Neuronal stem cell (in vitro differentiated cells): ENCODE measurements around the gene IQCE.

ENCODE experiments used
- DNase-seq: peaks from one replicate; pipeline ENCODE4 v3.0.0-alpha.2; 2013; ENCODE audit warnings: low spot score
- H2AFZ ChIP-seq: one replicate; pipeline ENCODE4 v1.6.1; 2013; ENCODE audit warnings: mild to moderate bottlenecking, low read length, inconsistent platforms
- H2AK5ac ChIP-seq: 2 replicates; pipeline ENCODE4 v1.6.1; 2013; ENCODE audit warnings: low read depth, mild to moderate bottlenecking, inconsistent platforms, low read length, moderate library complexity, mixed read lengths
- H2BK120ac ChIP-seq: 2 replicates; pipeline ENCODE4 v1.6.1; 2013; ENCODE audit warnings: low read depth, mild to moderate bottlenecking, inconsistent platforms, low read length, moderate library complexity, mixed read lengths
- H2BK12ac ChIP-seq: one replicate; pipeline ENCODE4 v1.6.1; 2013; ENCODE audit warnings: low read length, inconsistent platforms
- H2BK15ac ChIP-seq: 2 replicates; pipeline ENCODE4 v1.6.1; 2013; ENCODE audit warnings: mild to moderate bottlenecking, low read length, inconsistent platforms, mixed read lengths
- H2BK5ac ChIP-seq: one replicate; pipeline ENCODE4 v1.6.1; 2013; ENCODE audit warnings: inconsistent platforms, mild to moderate bottlenecking, low read length, moderate library complexity
- H3K14ac ChIP-seq: one replicate; pipeline ENCODE4 v1.6.1; 2013; ENCODE audit warnings: low read length, inconsistent platforms
- H3K18ac ChIP-seq: 2 replicates; pipeline ENCODE4 v1.6.1; 2013; ENCODE audit warnings: low read length, inconsistent platforms
- H3K23ac ChIP-seq: 2 replicates; pipeline ENCODE4 v1.6.1; 2013; ENCODE audit warnings: low read depth, mild to moderate bottlenecking, mixed read lengths, low read length, inconsistent platforms; ENCODE audit not compliant: poor library complexity
- H3K27ac ChIP-seq: replicated peaks from 3 replicates; pipeline ENCODE4 v1.5.1; 2013; ENCODE audit warnings: low read length, inconsistent platforms
- H3K27me3 ChIP-seq, 3 experiments: 2 replicates each; pipeline ENCODE4 v1.6.1; 2013; ENCODE audit warnings: low read length in 3 of 3, mild to moderate bottlenecking in 2 of 3, inconsistent platforms in 1 of 3, low read depth in 1 of 3, mixed read lengths in 1 of 3, moderate library complexity in 1 of 3; ENCODE audit not compliant: control insufficient read depth in 3 of 3, insufficient read depth in 3 of 3
- H3K36me3 ChIP-seq, 2 donors: replicated peaks in 1 of 2; 2 replicates each; pipeline ENCODE4 v1.6.1; 2013; ENCODE audit warnings: low read length in 2 of 2; ENCODE audit not compliant: control insufficient read depth in 2 of 2, insufficient read depth in 2 of 2
- H3K4ac ChIP-seq: 2 replicates; pipeline ENCODE4 v1.6.1; 2013; ENCODE audit warnings: inconsistent platforms, mild to moderate bottlenecking, low read length, moderate library complexity
- H3K4me1 ChIP-seq, 2 donors: 1 replicate in 1 of 2; 2 replicates in 1 of 2; pipeline ENCODE4 v1.6.1; 2013; ENCODE audit warnings: low read length in 2 of 2, low read depth in 1 of 2; ENCODE audit not compliant: control insufficient read depth in 2 of 2, insufficient read depth in 1 of 2
- H3K4me2 ChIP-seq: one replicate; pipeline ENCODE4 v1.6.1; 2013; ENCODE audit warnings: mild to moderate bottlenecking, low read length, inconsistent platforms; ENCODE audit not compliant: insufficient read depth, poor library complexity, severe bottlenecking
- H3K4me3 ChIP-seq, 2 donors: 2 replicates each; pipeline ENCODE4 v1.5.1; 2013; ENCODE audit warnings: low read length in 2 of 2, mild to moderate bottlenecking in 2 of 2, inconsistent platforms in 1 of 2, moderate library complexity in 1 of 2
- H3K79me1 ChIP-seq: one replicate; pipeline ENCODE4 v1.6.1; 2013; ENCODE audit warnings: low read depth, mild to moderate bottlenecking, inconsistent platforms, low read length, moderate library complexity
- H3K9ac ChIP-seq: one replicate; pipeline ENCODE4 v1.6.1; 2013; ENCODE audit warnings: mild to moderate bottlenecking, low read depth, low read length, inconsistent platforms; ENCODE audit not compliant: poor library complexity
- H3K9me3 ChIP-seq, 2 donors: replicated peaks in 1 of 2; 2 replicates each; pipeline versions ENCODE3 to v1.6.1; 2013; ENCODE audit warnings: low read length in 2 of 2, mild to moderate bottlenecking in 2 of 2, inconsistent platforms in 1 of 2, low read depth in 1 of 2, mixed read lengths in 1 of 2, moderate library complexity in 1 of 2; ENCODE audit not compliant: control insufficient read depth in 2 of 2, insufficient read depth in 1 of 2
- H4K8ac ChIP-seq: one replicate; pipeline ENCODE4 v1.6.1; 2013; ENCODE audit warnings: low read depth, mild to moderate bottlenecking, inconsistent platforms, low read length, moderate library complexity
- H4K91ac ChIP-seq: one replicate; pipeline ENCODE4 v1.6.1; 2013; ENCODE audit warnings: low read length, low read depth, mild to moderate bottlenecking, inconsistent platforms; ENCODE audit not compliant: poor library complexity
- WGBS, 2 donors: extraction: QIAGEN DNeasy Blood & Tissue Kit; methylation state at CpG; one replicate each; pipeline ENCODE4 v1.1.7; 2013; ENCODE audit warnings: missing lambda C conversion rate in 2 of 2, mixed read lengths in 1 of 2; ENCODE audit not compliant: insufficient read length in 2 of 2, insufficient replicate concordance in 1 of 2; ENCODE audit errors: extremely low coverage in 2 of 2; 5-methylcytosine and 5-hydroxymethylcytosine counted together

Gene IQCE

DNA sequence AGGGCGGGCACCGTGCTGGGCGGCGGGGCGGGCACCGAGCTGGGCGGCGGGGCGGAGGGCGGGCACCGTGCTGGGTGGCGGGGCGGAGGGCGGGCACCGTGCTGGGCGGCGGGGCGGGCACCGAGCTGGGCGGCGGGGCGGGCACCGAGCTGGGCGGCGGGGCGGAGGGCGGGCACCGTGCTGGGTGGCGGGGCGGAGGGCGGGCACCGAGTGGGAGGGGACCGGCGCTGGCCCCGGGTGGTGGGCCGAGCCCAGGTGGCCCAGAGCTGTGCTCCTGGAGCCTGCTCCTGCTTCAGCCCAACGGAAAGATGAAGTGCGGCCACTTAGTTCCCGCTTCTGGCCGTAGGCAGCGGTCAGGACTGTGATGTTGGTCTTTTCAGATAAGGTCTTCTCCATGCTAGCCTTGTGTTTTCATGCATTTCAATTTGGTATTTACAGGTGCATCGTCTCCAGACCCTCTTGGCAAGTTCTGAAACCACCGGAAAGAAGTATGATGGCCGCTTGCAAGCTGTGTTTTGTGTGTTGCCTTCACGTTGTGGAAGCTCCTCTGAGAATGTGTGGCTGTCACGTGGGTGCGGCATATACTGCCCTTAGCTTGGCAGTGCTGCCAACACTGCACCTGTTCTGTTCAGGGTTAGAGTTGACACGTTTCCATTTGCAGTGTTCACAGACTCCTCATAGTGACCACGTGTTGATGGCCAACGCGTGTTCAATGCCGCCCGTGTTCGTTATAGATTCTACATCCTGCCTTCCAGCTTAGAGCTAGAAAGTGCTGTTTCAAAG lies 25.2 kb downstream of the IQCE start:
- Histone ChIP-seq H3K14ac (no peak overlapping the region), H3K4me3 (no peak overlapping the region), H2AFZ (no peak overlapping the region), H3K4me2 (no peak overlapping the region), H2BK5ac (no peak overlapping the region), H2AK5ac (no peak overlapping the region), H2BK15ac (no peak overlapping the region), H3K79me1 (no peaks in the 10 kb centered on the region), H3K23ac (no peak overlapping the region), H3K27ac (no peak overlapping the region), H3K9ac (no peak overlapping the region), H3K18ac (no peak overlapping the region), H4K8ac (no peak overlapping the region), H3K4me1 (peaks cover 0 to 4% of the 10 kb centered on the region in 2 donors), H3K9me3 (no peaks in the 10 kb centered on the region), H3K4ac (no peak overlapping the region), H3K27me3 (no peaks in the 10 kb centered on the region), H2BK12ac (no peak overlapping the region), H4K91ac (peak overlapping the region; percentile 50), H2BK120ac (no peak overlapping the region), H3K36me3 (peaks cover 3 to 28% of the 10 kb centered on the region in 2 donors)
- WGBS, 2 donors = no CpG with 5 or more reads among the region's 54 CpGs
- DNase-seq = no peak

DNA sequence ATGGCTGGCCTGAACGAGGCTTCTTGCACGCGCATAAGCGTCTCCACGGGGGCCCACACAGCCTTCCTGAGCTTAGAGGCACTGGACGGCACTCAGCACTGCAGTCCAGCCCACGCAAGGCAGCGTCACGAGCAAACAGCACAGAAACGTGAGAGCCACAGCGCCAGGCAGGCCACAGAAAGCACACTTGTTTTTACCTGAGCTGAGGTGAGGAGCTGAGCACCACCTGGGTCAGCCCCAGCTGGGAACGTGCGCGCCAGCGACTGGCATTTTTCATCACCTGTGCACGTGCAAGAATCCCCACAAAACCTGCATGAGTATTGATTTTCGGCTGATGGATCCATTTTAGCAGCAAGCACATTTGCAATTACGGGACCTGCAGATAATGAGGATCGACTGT lies 26.7 kb downstream of the IQCE start:
- Histone ChIP-seq H3K4me3 (no peak overlapping the region), H3K23ac (peak overlapping the region; percentile 92), H4K8ac (no peak overlapping the region), H3K4me2 (no peak overlapping the region), H3K27me3 (no peaks in the 10 kb centered on the region), H3K27ac (no peak overlapping the region), H3K18ac (peak overlapping the region; percentile 67), H2AK5ac (no peak overlapping the region), H3K4ac (no peak overlapping the region), H3K4me1 (peaks cover 0 to 4% of the 10 kb centered on the region in 2 donors), H3K14ac (no peak overlapping the region), H2BK15ac (no peak overlapping the region), H2BK5ac (peak overlapping the region; percentile 14), H2AFZ (no peak overlapping the region), H3K36me3 (peaks cover 3 to 23% of the 10 kb centered on the region in 2 donors), H3K79me1 (no peaks in the 10 kb centered on the region), H3K9me3 (no peaks in the 10 kb centered on the region), H2BK120ac (no peak overlapping the region), H2BK12ac (no peak overlapping the region), H4K91ac (no peak overlapping the region), H3K9ac (peak overlapping the region; percentile 13)
- no CpG with 5 or more reads among the region's 19 CpGs for WGBS, 2 donors
- no peak for DNase-seq

DNA sequence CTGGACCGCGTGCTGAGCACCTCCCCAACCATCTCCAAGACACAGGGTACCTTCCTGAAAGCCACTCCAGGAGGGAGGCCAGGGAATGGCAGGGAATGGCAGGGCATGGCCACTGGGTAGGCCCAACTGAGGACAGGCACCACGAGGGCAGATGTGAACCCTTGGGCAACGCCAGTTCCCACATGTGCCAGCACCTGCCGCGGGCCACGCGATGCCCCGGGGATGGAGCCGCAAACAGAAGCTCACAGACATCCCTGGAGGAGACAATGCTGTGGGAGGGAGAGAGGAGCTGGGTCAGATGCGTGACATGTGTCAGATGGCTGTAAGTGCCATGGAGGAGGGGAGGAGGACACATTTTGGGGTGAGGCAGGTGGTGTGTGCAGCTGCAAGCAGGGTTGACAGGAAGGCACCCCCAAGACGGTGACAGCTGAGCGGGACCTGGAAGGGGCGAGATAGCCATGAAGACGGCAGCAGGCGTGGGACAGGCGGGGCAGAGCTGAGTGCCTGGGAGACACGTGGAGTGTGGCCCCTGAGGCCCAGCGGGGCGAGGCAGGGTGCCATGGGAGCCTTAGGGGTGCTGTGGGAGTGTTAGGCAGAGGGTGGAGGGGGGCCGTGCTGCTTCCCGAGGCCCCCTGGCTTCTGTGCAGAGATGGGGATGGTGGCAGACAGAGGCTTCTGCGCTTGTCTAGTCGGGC lies 27.7 kb downstream of the IQCE start:
- Histone ChIP-seq H3K4ac (no peak overlapping the region), H3K79me1 (no peaks in the 10 kb centered on the region), H2AK5ac (peak overlapping the region; percentile 56), H3K4me1 (peaks cover 0 to 4% of the 10 kb centered on the region in 2 donors), H2BK12ac (no peak overlapping the region), H3K27ac (no peak overlapping the region), H4K8ac (no peak overlapping the region), H3K9ac (no peak overlapping the region), H2BK120ac (peak overlapping the region; percentile 2), H3K36me3 (peaks cover 3 to 32% of the 10 kb centered on the region in 2 donors), H3K4me2 (no peak overlapping the region), H3K4me3 (no peak overlapping the region), H3K14ac (peak overlapping the region; percentile 75), H2BK5ac (no peak overlapping the region), H3K23ac (peak overlapping the region; percentile 50), H4K91ac (no peak overlapping the region), H2AFZ (no peak overlapping the region), H3K27me3 (no peaks in the 10 kb centered on the region), H3K9me3 (no peaks in the 10 kb centered on the region), H3K18ac (peak overlapping the region; percentile 80), H2BK15ac (no peak overlapping the region)
- no CpG with 5 or more reads among the region's 24 CpGs for WGBS, 2 donors
- no peak for DNase-seq

GRCh38 chr7:2587134-2587533 lies 28.4 kb downstream of the IQCE start:
- no peak overlapping the region for H3K27ac ChIP-seq
- no peaks in the 10 kb centered on the region for H3K79me1 ChIP-seq
- H3K9me3 ChIP-seq = no peaks in the 10 kb centered on the region
- no peak overlapping the region for H4K8ac ChIP-seq
- no peak overlapping the region for H2BK120ac ChIP-seq
- H3K4ac ChIP-seq = no peak overlapping the region
- DNase-seq = no peak
- H3K36me3 ChIP-seq = peaks cover 3 to 35% of the 10 kb centered on the region in 2 donors
- H2BK5ac ChIP-seq = peak overlapping the region; percentile 53
- peak overlapping the region; percentile 50 for H3K23ac ChIP-seq
- H3K18ac ChIP-seq = peak overlapping the region; percentile 80
- H2BK15ac ChIP-seq = no peak overlapping the region
- no peaks in the 10 kb centered on the region for H3K27me3 ChIP-seq
- no peak overlapping the region for H4K91ac ChIP-seq
- peak overlapping the region; percentile 21 for H3K14ac ChIP-seq
- peak overlapping the region; percentile 11 for H3K4me2 ChIP-seq
- no peak overlapping the region for H2BK12ac ChIP-seq
- peaks cover 0 to 4% of the 10 kb centered on the region in 2 donors for H3K4me1 ChIP-seq
- peak overlapping the region; percentile 44 for H3K9ac ChIP-seq
- no peak overlapping the region for H2AK5ac ChIP-seq
- no peak overlapping the region for H2AFZ ChIP-seq
- no peak overlapping the region for H3K4me3 ChIP-seq
- no CpG with 5 or more reads among the region's 9 CpGs for WGBS, 2 donors
